HepG2 (cell line): ENCODE measurements around the gene REPIN1. TPM values are rescaled to one million over a fixed set of nuclear protein-coding genes. Genes with fewer than 3 reads are reported as not detected.

Source experiments
- ARID2 ChIP-seq: sonication (generic); formaldehyde crosslinking; IDR thresholded peaks from 2 replicates; pipeline ENCODE4 v1.8.1; 2022; ENCODE audit warnings: mild to moderate bottlenecking, missing genetic modification reagents, borderline replicate concordance
- GABPB1 ChIP-seq: IDR thresholded peaks from 2 replicates; pipeline ENCODE4 v1.6.1; 2016; ENCODE audit warnings: mild to moderate bottlenecking, missing genetic modification reagents, moderate library complexity, missing compliant biosample characterization
- KLF6 ChIP-seq: IDR thresholded peaks from 2 replicates; pipeline ENCODE4 v1.8.0; 2016; ENCODE audit warnings: missing biosample characterization, missing genetic modification reagents
- NRL ChIP-seq: sonication (generic); formaldehyde crosslinking; IDR thresholded peaks from 2 replicates; pipeline ENCODE4 v1.5.0; 2020; ENCODE audit warnings: missing genetic modification reagents, mild to moderate bottlenecking, moderate library complexity, borderline replicate concordance
- SETDB1 ChIP-seq: sonication (generic); formaldehyde crosslinking; IDR thresholded peaks from 2 replicates; pipeline ENCODE4 v1.5.1; 2020; ENCODE audit warnings: missing genetic modification reagents, mild to moderate bottlenecking, borderline replicate concordance
- SMARCE1 ChIP-seq: fragments of 450-650 bp; IDR thresholded peaks from 2 replicates; pipeline ENCODE4 v1.6.1; 2017; ENCODE audit warnings: borderline replicate concordance
- SNAPC5 ChIP-seq: sonication (generic); formaldehyde crosslinking; IDR thresholded peaks from 2 replicates; pipeline ENCODE4 v1.8.1; 2023; ENCODE audit warnings: mild to moderate bottlenecking, missing genetic modification reagents, borderline replicate concordance
- ZNF552 ChIP-seq: sonication (generic); formaldehyde crosslinking; IDR thresholded peaks from 2 replicates; pipeline ENCODE4 v1.9.0; 2022; ENCODE audit warnings: missing genetic modification reagents, mild to moderate bottlenecking, borderline replicate concordance
- ZNF883 ChIP-seq: sonication (generic); formaldehyde crosslinking; IDR thresholded peaks from 2 replicates; pipeline ENCODE4 v1.5.1; 2020; ENCODE audit warnings: mild to moderate bottlenecking, missing genetic modification reagents; ENCODE audit errors: not compliant biosample characterization
- polyA plus RNA-seq, 8 experiments: library from polyadenylated mRNA; depleted of rRNA in 3 of 8; stranded (reverse) in 7 of 8; unstranded in 1 of 8; fragments of >200 nt; fragmentation: Illumina TruSeq in 4 of 8; extraction: Trizol in 4 of 8; gene quantifications; 2 replicates each; pipeline versions ENCODE4 v1.2.1 to v1.2.3, GENCODE V29; 2011 to 2016; ENCODE audit warnings: low read depth in 4 of 8, missing spikeins in 1 of 8, mixed read lengths in 1 of 8; ENCODE audit not compliant: insufficient read depth in 1 of 8
- total RNA-seq, 5 experiments: library from RNA; depleted of rRNA; stranded (reverse); fragments of >200 nt; fragmentation: Illumina TruSeq; extraction: Trizol; gene quantifications; 2 replicates each; pipeline ENCODE4 v1.2.3, GENCODE V29; 2016; ENCODE audit warnings: low read depth in 1 of 5
- TF ChIP-seq, protein P1 (sequence below): sonication (generic); formaldehyde crosslinking; IDR thresholded peaks from 2 replicates; pipeline ENCODE4 v1.9.0; 2021; ENCODE audit warnings: missing genetic modification reagents, mild to moderate bottlenecking, borderline replicate concordance
- TF ChIP-seq, protein P2 (sequence below): sonication (generic); formaldehyde crosslinking; IDR thresholded peaks from 2 replicates; pipeline ENCODE4 v1.8.1; 2023; ENCODE audit warnings: missing genetic modification reagents, mild to moderate bottlenecking, borderline replicate concordance
- TF ChIP-seq, protein P3 (sequence below): sonication (generic); formaldehyde crosslinking; IDR thresholded peaks from 2 replicates; pipeline ENCODE4 v1.4.0; 2020; ENCODE audit warnings: mild to moderate bottlenecking, low read depth, missing genetic modification reagents
- TF ChIP-seq, protein P4 (sequence below): sonication (generic); formaldehyde crosslinking; IDR thresholded peaks from 2 replicates; pipeline ENCODE4 v1.4.0; 2020; ENCODE audit warnings: missing genetic modification reagents, borderline replicate concordance
- TF ChIP-seq, protein P5 (sequence below): fragments of 450-650 bp; IDR thresholded peaks from 2 replicates; pipeline ENCODE4 v1.6.1; 2017

The REPIN1 gene
- total and polyA plus RNA-seq, 2 of the 13 experiments (the other 11 are each of a cell fraction or from before 2014, with no cell fraction given), result 69.9 to 108 TPM

DNA sequence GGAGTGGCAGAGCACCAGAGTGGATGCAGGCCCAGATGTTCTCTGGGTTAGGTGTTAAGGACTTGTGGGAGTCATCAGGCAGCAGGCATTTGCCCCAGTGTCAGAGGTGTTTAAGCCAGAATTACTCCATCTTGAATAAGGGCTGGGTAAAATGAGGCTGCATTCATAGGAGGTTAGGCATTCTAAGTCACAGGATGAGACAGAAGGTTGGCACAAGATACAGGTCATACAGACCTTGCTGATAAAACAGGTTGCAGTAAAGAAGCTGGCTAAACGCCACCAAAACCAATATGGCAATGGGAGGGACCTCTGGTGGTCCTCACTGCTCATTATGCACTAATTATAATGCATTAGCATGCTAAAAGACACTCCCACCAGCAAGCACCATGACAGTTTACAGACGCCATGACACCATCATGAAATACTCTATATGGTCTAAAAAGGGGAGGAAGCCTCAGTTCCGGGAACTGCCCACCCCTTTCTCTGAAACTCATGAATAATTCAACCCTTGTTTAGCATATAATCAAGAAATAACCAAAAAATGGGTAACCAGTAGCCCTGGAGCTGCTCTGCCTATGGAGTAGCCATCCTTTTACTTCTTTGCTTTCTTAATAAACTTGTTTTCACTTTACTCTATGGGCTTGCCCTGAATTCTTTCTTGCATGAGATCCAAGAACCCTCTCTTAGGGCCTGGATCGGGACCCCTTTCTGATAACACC, 46.3 kb upstream of the REPIN1 start (continued):
- TF ChIP-seq, protein P1, sequence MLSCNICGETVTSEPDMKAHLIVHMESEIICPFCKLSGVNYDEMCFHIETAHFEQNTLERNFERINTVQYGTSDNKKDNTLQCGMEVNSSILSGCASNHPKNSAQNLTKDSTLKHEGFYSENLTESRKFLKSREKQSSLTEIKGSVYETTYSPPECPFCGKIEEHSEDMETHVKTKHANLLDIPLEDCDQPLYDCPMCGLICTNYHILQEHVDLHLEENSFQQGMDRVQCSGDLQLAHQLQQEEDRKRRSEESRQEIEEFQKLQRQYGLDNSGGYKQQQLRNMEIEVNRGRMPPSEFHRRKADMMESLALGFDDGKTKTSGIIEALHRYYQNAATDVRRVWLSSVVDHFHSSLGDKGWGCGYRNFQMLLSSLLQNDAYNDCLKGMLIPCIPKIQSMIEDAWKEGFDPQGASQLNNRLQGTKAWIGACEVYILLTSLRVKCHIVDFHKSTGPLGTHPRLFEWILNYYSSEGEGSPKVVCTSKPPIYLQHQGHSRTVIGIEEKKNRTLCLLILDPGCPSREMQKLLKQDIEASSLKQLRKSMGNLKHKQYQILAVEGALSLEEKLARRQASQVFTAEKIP (CRISPR knock-in tag), result no peak
- TF ChIP-seq, protein P2, sequence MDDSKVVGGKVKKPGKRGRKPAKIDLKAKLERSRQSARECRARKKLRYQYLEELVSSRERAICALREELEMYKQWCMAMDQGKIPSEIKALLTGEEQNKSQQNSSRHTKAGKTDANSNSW, result no peak
- no peak for TF ChIP-seq KLF6
- no peak for TF ChIP-seq SMARCE1
- 0 out of 2 replicates have a peak, but pooled peaks have one; percentile 41 for TF ChIP-seq SNAPC5 (CRISPR knock-in tag)
- no peak for TF ChIP-seq ZNF883 (CRISPR knock-in tag)
- TF ChIP-seq NRL (CRISPR knock-in tag), result no peak
- TF ChIP-seq, protein P3, sequence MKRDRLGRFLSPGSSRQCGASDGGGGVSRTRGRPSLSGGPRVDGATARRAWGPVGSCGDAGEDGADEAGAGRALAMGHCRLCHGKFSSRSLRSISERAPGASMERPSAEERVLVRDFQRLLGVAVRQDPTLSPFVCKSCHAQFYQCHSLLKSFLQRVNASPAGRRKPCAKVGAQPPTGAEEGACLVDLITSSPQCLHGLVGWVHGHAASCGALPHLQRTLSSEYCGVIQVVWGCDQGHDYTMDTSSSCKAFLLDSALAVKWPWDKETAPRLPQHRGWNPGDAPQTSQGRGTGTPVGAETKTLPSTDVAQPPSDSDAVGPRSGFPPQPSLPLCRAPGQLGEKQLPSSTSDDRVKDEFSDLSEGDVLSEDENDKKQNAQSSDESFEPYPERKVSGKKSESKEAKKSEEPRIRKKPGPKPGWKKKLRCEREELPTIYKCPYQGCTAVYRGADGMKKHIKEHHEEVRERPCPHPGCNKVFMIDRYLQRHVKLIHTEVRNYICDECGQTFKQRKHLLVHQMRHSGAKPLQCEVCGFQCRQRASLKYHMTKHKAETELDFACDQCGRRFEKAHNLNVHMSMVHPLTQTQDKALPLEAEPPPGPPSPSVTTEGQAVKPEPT, result no peak
- TF ChIP-seq ARID2 (CRISPR knock-in tag), result peak; percentile 64; the same call in 1 of the 2 replicates
- TF ChIP-seq, protein P4, sequence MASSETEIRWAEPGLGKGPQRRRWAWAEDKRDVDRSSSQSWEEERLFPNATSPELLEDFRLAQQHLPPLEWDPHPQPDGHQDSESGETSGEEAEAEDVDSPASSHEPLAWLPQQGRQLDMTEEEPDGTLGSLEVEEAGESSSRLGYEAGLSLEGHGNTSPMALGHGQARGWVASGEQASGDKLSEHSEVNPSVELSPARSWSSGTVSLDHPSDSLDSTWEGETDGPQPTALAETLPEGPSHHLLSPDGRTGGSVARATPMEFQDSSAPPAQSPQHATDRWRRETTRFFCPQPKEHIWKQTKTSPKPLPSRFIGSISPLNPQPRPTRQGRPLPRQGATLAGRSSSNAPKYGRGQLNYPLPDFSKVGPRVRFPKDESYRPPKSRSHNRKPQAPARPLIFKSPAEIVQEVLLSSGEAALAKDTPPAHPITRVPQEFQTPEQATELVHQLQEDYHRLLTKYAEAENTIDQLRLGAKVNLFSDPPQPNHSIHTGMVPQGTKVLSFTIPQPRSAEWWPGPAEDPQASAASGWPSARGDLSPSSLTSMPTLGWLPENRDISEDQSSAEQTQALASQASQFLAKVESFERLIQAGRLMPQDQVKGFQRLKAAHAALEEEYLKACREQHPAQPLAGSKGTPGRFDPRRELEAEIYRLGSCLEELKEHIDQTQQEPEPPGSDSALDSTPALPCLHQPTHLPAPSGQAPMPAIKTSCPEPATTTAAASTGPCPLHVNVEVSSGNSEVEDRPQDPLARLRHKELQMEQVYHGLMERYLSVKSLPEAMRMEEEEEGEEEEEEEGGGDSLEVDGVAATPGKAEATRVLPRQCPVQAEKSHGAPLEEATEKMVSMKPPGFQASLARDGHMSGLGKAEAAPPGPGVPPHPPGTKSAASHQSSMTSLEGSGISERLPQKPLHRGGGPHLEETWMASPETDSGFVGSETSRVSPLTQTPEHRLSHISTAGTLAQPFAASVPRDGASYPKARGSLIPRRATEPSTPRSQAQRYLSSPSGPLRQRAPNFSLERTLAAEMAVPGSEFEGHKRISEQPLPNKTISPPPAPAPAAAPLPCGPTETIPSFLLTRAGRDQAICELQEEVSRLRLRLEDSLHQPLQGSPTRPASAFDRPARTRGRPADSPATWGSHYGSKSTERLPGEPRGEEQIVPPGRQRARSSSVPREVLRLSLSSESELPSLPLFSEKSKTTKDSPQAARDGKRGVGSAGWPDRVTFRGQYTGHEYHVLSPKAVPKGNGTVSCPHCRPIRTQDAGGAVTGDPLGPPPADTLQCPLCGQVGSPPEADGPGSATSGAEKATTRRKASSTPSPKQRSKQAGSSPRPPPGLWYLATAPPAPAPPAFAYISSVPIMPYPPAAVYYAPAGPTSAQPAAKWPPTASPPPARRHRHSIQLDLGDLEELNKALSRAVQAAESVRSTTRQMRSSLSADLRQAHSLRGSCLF (CRISPR knock-in tag), result no peak
- TF ChIP-seq, protein P5, sequence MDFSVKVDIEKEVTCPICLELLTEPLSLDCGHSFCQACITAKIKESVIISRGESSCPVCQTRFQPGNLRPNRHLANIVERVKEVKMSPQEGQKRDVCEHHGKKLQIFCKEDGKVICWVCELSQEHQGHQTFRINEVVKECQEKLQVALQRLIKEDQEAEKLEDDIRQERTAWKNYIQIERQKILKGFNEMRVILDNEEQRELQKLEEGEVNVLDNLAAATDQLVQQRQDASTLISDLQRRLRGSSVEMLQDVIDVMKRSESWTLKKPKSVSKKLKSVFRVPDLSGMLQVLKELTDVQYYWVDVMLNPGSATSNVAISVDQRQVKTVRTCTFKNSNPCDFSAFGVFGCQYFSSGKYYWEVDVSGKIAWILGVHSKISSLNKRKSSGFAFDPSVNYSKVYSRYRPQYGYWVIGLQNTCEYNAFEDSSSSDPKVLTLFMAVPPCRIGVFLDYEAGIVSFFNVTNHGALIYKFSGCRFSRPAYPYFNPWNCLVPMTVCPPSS, result no peak
- no peak for TF ChIP-seq SETDB1
- no peak for TF ChIP-seq GABPB1 (CRISPR knock-in tag)
- TF ChIP-seq ZNF552, result no peak
